SK-N-SH (cell line): ENCODE results near the gene LPP.

ENCODE experiments used
- CHD2 ChIP-seq: fragments of 150-350 bp; IDR thresholded peaks from 2 replicates; pipeline ENCODE4 v1.6.1; 2018; ENCODE audit warnings: low read length; ENCODE audit not compliant: partially characterized antibody
- CTCF ChIP-seq: fragments of 200-600 bp; sonication (generic); IDR thresholded peaks from 2 replicates; pipeline ENCODE4 v1.6.1; 2017; ENCODE audit warnings: antibody characterized with exemption, mild to moderate bottlenecking, moderate library complexity
- FOXM1 ChIP-seq: IDR thresholded peaks from 2 replicates; pipeline ENCODE4 v1.4.0; 2012; ENCODE audit warnings: low read depth, mild to moderate bottlenecking
- GABPA ChIP-seq: IDR thresholded peaks from 2 replicates; pipeline ENCODE4 v1.4.0; 2012; ENCODE audit warnings: low read depth, mild to moderate bottlenecking
- IRF3 ChIP-seq: fragments of 150-350 bp; IDR thresholded peaks from 2 replicates; pipeline ENCODE4 v1.6.1; 2016; ENCODE audit warnings: mild to moderate bottlenecking, low read depth, low read length
- MAX ChIP-seq: IDR thresholded peaks from 2 replicates; pipeline ENCODE4 v1.4.0; 2012; ENCODE audit warnings: low read depth
- NRF1 ChIP-seq: IDR thresholded peaks from 2 replicates; pipeline ENCODE4 v1.6.1; 2012; ENCODE audit warnings: low read depth, mild to moderate bottlenecking, low read length
- POLR2AphosphoS5 ChIP-seq: IDR thresholded peaks from 2 replicates; pipeline ENCODE4 v1.6.1; 2012; ENCODE audit warnings: low read depth, low read length
- RFX5 ChIP-seq: IDR thresholded peaks from 2 replicates; pipeline ENCODE4 v1.6.1; 2012; ENCODE audit warnings: mild to moderate bottlenecking, improper control_type of control experiment, low read length
- SMC3 ChIP-seq: IDR thresholded peaks from 2 replicates; pipeline ENCODE4 v1.6.1; 2012; ENCODE audit warnings: low read depth, low read length, improper control_type of control experiment
- TAF1 ChIP-seq: IDR thresholded peaks from 2 replicates; pipeline ENCODE4 v1.6.1; 2012; ENCODE audit warnings: low read depth, mild to moderate bottlenecking, low read length, moderate library complexity, borderline replicate concordance
- TEAD4 ChIP-seq: IDR thresholded peaks from 2 replicates; pipeline ENCODE4 v1.4.0; 2012; ENCODE audit warnings: mild to moderate bottlenecking, borderline replicate concordance; ENCODE audit not compliant: insufficient read depth
- YY1 ChIP-seq: IDR thresholded peaks from 2 replicates; pipeline ENCODE4 v1.4.0; 2012; ENCODE audit warnings: low read depth, mild to moderate bottlenecking
- ZBTB33 ChIP-seq: IDR thresholded peaks from 2 replicates; pipeline ENCODE4 v1.4.0; 2012; ENCODE audit warnings: low read depth, borderline replicate concordance

GRCh38 chr3:188604651-188605050 lies 450.7 kb downstream of the LPP start:
- TF ChIP-seq CHD2, result no peak
- no peak for TF ChIP-seq CTCF
- no peak for TF ChIP-seq IRF3
- no peak for TF ChIP-seq SMC3
- TF ChIP-seq TEAD4, result no peak
- TF ChIP-seq TAF1, result no peak
- TF ChIP-seq MAX, result no peak
- no peak for TF ChIP-seq RFX5
- TF ChIP-seq YY1, result no peak
- no peak for TF ChIP-seq GABPA
- TF ChIP-seq NRF1, result no peak
- no peak for TF ChIP-seq FOXM1
- no peak for TF ChIP-seq POLR2AphosphoS5
- TF ChIP-seq ZBTB33, result no peak
